HepG2 (cell line): ENCODE measurements around the gene MARCHF4. TPM values are rescaled to one million over a fixed set of nuclear protein-coding genes. Genes with fewer than 3 reads are reported as not detected.

ENCODE experiments used
- MTA1 ChIP-seq: sonication (generic); formaldehyde crosslinking; IDR thresholded peaks from 2 replicates; pipeline ENCODE4 v1.4.0; 2020; ENCODE audit warnings: missing genetic modification reagents, mild to moderate bottlenecking, borderline replicate concordance
- NR1H2 ChIP-seq: sonication (generic); formaldehyde crosslinking; IDR thresholded peaks from 2 replicates; pipeline ENCODE4 v1.8.1; 2022; ENCODE audit warnings: low read depth, missing genetic modification reagents, borderline replicate concordance
- PCBP2 ChIP-seq: fragments of 200-400 bp; formaldehyde crosslinking; optimal IDR thresholded peaks from 2 replicates; pipeline ENCODE3; 2018; ENCODE audit warnings: low read length, low read depth; ENCODE audit not compliant: poor library complexity, severe bottlenecking
- PHF8 ChIP-seq: sonication (generic); formaldehyde crosslinking; IDR thresholded peaks from 2 replicates; pipeline ENCODE4 v1.5.0; 2020; ENCODE audit warnings: missing genetic modification reagents
- POLR2AphosphoS2 ChIP-seq: IDR thresholded peaks from 2 replicates; pipeline ENCODE4 v1.6.1; 2011; ENCODE audit warnings: low read depth, low read length, improper control_type of control experiment
- RAD21 ChIP-seq: fragments of 450-650 bp; formaldehyde crosslinking; IDR thresholded peaks from 2 replicates; pipeline ENCODE4 v1.5.0; 2020; ENCODE audit warnings: mild to moderate bottlenecking
- REPIN1 ChIP-seq: sonication (generic); formaldehyde crosslinking; IDR thresholded peaks from 2 replicates; pipeline ENCODE4 v1.8.0; 2022; ENCODE audit warnings: missing genetic modification reagents, low read depth, mild to moderate bottlenecking, borderline replicate concordance
- SOX6 ChIP-seq, 2 experiments: fragments of 450-650 bp in 1 of 2; sonication (generic) in 1 of 2; formaldehyde crosslinking in 1 of 2; IDR thresholded peaks; 2 replicates each; pipeline versions ENCODE4 v1.4.0 to v1.6.1; 2017 to 2020; ENCODE audit warnings: antibody characterized with exemption in 1 of 2, mild to moderate bottlenecking in 1 of 2, missing genetic modification reagents in 1 of 2
- TMF1 ChIP-seq: sonication (generic); formaldehyde crosslinking; IDR thresholded peaks from 2 replicates; pipeline ENCODE4 v1.8.1; 2022; ENCODE audit warnings: low read depth, missing genetic modification reagents
- ZNF138 ChIP-seq: sonication (generic); formaldehyde crosslinking; IDR thresholded peaks from 2 replicates; pipeline ENCODE4 v1.5.0; 2020; ENCODE audit warnings: mild to moderate bottlenecking, low read depth, missing genetic modification reagents
- ZNF205 ChIP-seq: IDR thresholded peaks from 2 replicates; pipeline ENCODE4 v1.6.1; 2018; ENCODE audit warnings: missing biosample characterization, missing genetic modification reagents
- ZNF30 ChIP-seq: sonication (generic); formaldehyde crosslinking; IDR thresholded peaks from 2 replicates; pipeline ENCODE4 v1.5.0; 2020; ENCODE audit warnings: mild to moderate bottlenecking, missing genetic modification reagents
- ZNF556 ChIP-seq: sonication (generic); formaldehyde crosslinking; IDR thresholded peaks from 2 replicates; pipeline ENCODE4 v1.4.0; 2020; ENCODE audit warnings: mild to moderate bottlenecking, missing genetic modification reagents, borderline replicate concordance
- ZNF737 ChIP-seq: sonication (generic); formaldehyde crosslinking; IDR thresholded peaks from 2 replicates; pipeline ENCODE4 v1.5.0; 2020; ENCODE audit warnings: missing genetic modification reagents, mild to moderate bottlenecking, borderline replicate concordance
- polyA plus RNA-seq, 8 experiments: library from polyadenylated mRNA; depleted of rRNA in 3 of 8; stranded (reverse) in 7 of 8; unstranded in 1 of 8; fragments of >200 nt; fragmentation: Illumina TruSeq in 4 of 8; extraction: Trizol in 4 of 8; gene quantifications; 2 replicates each; pipeline versions ENCODE4 v1.2.1 to v1.2.3, GENCODE V29; 2011 to 2016; ENCODE audit warnings: low read depth in 4 of 8, missing spikeins in 1 of 8, mixed read lengths in 1 of 8; ENCODE audit not compliant: insufficient read depth in 1 of 8
- total RNA-seq, 5 experiments: library from RNA; depleted of rRNA; stranded (reverse); fragments of >200 nt; fragmentation: Illumina TruSeq; extraction: Trizol; gene quantifications; 2 replicates each; pipeline ENCODE4 v1.2.3, GENCODE V29; 2016; ENCODE audit warnings: low read depth in 1 of 5
- TF ChIP-seq, protein P1 (sequence below): sonication (generic); formaldehyde crosslinking; IDR thresholded peaks from 2 replicates; pipeline ENCODE4 v1.5.1; 2020; ENCODE audit warnings: missing genetic modification reagents, mild to moderate bottlenecking, borderline replicate concordance
- TF ChIP-seq, protein P2 (sequence below): IDR thresholded peaks from 2 replicates; pipeline ENCODE4 v1.6.1; 2016; ENCODE audit warnings: missing compliant biosample characterization, missing genetic modification reagents, borderline replicate concordance
- TF ChIP-seq, protein P3 (sequence below): sonication (generic); formaldehyde crosslinking; IDR thresholded peaks from 2 replicates; pipeline ENCODE4 v1.4.0; 2020; ENCODE audit warnings: missing genetic modification reagents
- TF ChIP-seq, protein P4 (sequence below): sonication (generic); formaldehyde crosslinking; IDR thresholded peaks from 2 replicates; pipeline ENCODE4 v1.5.0; 2020; ENCODE audit warnings: mild to moderate bottlenecking, missing genetic modification reagents
- TF ChIP-seq, protein P5 (sequence below): sonication (generic); formaldehyde crosslinking; IDR thresholded peaks from 2 replicates; pipeline ENCODE4 v1.5.0; 2020; ENCODE audit warnings: mild to moderate bottlenecking, missing genetic modification reagents

Gene MARCHF4
- total and polyA plus RNA-seq, 2 of the 13 experiments (the other 11 are each of a cell fraction or from before 2014, with no cell fraction given), result not detected

DNA sequence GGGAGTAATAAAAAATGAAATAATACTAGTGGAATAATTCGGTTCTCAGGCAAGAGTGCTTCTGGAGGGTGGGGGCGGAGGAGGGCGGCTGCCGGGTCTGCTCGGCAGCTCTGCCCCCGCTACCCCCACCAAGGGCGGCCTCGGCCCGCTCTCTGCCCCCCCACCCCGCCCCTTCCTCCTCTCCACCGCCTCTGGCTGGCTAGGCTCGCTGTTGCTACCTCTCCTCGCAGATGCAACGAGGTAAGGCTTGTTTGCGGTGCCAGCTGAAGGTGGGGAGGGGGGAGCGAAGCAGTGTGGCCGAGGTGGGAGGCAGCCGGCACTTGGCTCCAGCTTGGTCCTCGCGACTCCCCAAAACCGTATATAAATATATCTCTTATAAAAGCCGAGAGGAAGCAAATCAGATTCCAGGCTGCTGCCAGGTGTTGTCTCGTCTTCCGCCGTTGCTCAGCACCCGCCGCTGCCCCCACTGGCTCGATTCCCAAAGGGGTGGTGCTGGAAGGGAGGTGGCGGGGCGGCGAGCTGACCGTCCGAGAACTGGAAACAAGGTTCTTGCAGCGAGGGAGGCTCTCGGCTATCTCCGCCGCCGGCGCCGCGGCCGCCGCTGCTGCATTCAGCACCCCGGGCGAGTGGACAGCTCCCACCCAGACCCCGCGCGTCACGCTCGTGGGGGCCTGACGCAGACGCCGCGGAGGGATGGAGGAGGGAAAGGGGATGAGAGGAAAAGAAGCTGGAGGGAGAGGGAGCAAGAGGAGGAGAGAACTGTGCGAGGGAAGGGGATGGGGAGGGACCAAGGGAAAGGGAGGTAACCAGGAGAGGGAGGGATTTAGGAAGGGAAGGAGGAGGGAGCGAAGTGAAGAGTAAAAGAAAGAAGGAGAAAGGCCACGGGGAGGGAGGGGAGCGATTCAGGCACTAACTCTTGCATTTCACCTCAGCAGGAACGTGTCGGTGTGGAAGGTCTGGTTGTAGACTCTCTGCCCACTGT, at the start of gene MARCHF4 (continued):
- TF ChIP-seq TMF1 (CRISPR knock-in tag), result peak; percentile 98
- no peak for TF ChIP-seq POLR2AphosphoS2
- TF ChIP-seq NR1H2 (CRISPR knock-in tag), result peak; percentile 97
- no peak for TF ChIP-seq PCBP2
- TF ChIP-seq ZNF205 (CRISPR knock-in tag), result peak; percentile 80; the same call in 1 of the 2 replicates
- TF ChIP-seq, protein P1, sequence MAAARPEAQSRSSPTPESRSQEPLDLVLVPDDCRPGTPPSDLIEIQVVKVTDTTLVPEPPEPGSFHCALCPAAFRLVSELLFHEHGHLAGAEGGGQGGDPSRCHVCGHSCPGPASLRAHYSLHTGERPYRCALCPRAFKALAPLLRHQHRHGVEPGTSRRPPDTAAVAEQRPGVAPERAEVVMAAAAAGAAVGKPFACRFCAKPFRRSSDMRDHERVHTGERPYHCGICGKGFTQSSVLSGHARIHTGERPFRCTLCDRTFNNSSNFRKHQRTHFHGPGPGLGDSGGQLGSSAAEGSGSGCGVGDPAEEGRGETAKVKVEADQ, result peak; percentile 90
- 0 out of 2 replicates have a peak, but pooled peaks have one; percentile 48 for TF ChIP-seq ZNF556
- TF ChIP-seq, protein P2, sequence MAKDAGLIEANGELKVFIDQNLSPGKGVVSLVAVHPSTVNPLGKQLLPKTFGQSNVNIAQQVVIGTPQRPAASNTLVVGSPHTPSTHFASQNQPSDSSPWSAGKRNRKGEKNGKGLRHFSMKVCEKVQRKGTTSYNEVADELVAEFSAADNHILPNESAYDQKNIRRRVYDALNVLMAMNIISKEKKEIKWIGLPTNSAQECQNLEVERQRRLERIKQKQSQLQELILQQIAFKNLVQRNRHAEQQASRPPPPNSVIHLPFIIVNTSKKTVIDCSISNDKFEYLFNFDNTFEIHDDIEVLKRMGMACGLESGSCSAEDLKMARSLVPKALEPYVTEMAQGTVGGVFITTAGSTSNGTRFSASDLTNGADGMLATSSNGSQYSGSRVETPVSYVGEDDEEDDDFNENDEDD (CRISPR knock-in tag), result no peak
- peak; percentile 94; the same call in 1 of the 2 replicates for TF ChIP-seq REPIN1 (CRISPR knock-in tag)
- peak; percentile 25; the same call in 1 of the 2 replicates for TF ChIP-seq PHF8 (CRISPR knock-in tag)
- TF ChIP-seq, protein P3, sequence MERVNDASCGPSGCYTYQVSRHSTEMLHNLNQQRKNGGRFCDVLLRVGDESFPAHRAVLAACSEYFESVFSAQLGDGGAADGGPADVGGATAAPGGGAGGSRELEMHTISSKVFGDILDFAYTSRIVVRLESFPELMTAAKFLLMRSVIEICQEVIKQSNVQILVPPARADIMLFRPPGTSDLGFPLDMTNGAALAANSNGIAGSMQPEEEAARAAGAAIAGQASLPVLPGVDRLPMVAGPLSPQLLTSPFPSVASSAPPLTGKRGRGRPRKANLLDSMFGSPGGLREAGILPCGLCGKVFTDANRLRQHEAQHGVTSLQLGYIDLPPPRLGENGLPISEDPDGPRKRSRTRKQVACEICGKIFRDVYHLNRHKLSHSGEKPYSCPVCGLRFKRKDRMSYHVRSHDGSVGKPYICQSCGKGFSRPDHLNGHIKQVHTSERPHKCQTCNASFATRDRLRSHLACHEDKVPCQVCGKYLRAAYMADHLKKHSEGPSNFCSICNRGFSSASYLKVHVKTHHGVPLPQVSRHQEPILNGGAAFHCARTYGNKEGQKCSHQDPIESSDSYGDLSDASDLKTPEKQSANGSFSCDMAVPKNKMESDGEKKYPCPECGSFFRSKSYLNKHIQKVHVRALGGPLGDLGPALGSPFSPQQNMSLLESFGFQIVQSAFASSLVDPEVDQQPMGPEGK, result peak; percentile 77
- TF ChIP-seq, protein P4, sequence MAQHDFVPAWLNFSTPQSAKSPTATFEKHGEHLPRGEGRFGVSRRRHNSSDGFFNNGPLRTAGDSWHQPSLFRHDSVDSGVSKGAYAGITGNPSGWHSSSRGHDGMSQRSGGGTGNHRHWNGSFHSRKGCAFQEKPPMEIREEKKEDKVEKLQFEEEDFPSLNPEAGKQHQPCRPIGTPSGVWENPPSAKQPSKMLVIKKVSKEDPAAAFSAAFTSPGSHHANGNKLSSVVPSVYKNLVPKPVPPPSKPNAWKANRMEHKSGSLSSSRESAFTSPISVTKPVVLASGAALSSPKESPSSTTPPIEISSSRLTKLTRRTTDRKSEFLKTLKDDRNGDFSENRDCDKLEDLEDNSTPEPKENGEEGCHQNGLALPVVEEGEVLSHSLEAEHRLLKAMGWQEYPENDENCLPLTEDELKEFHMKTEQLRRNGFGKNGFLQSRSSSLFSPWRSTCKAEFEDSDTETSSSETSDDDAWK (CRISPR knock-in tag), result no peak
- 0 out of 2 replicates have a peak, but pooled peaks have one; percentile 71 for TF ChIP-seq ZNF138 (CRISPR knock-in tag)
- peak; percentile 79; the same call in 1 of the 2 replicates for TF ChIP-seq MTA1 (CRISPR knock-in tag)
- TF ChIP-seq, protein P5, sequence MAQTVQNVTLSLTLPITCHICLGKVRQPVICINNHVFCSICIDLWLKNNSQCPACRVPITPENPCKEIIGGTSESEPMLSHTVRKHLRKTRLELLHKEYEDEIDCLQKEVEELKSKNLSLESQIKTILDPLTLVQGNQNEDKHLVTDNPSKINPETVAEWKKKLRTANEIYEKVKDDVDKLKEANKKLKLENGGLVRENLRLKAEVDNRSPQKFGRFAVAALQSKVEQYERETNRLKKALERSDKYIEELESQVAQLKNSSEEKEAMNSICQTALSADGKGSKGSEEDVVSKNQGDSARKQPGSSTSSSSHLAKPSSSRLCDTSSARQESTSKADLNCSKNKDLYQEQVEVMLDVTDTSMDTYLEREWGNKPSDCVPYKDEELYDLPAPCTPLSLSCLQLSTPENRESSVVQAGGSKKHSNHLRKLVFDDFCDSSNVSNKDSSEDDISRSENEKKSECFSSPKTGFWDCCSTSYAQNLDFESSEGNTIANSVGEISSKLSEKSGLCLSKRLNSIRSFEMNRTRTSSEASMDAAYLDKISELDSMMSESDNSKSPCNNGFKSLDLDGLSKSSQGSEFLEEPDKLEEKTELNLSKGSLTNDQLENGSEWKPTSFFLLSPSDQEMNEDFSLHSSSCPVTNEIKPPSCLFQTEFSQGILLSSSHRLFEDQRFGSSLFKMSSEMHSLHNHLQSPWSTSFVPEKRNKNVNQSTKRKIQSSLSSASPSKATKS (CRISPR knock-in tag), result 0 out of 2 replicates have a peak, but pooled peaks have one; percentile 64
- TF ChIP-seq SOX6 (IDR thresholded peaks at IDR 0.05), result no peak
- no peak for TF ChIP-seq SOX6 (CRISPR knock-in tag; IDR thresholded peaks at IDR 0.05)
- peak; percentile 87; the same call in 1 of the 2 replicates for TF ChIP-seq ZNF737
- TF ChIP-seq ZNF30 (CRISPR knock-in tag), result 0 out of 2 replicates have a peak, but pooled peaks have one; percentile 85
- 0 out of 2 replicates have a peak, but pooled peaks have one; percentile 23 for TF ChIP-seq RAD21
